Hepatocyte (in vitro differentiated cells): ENCODE results near the gene NCMAP. TPM values are rescaled to one million over a fixed set of nuclear protein-coding genes. Genes with fewer than 3 reads are reported as not detected.

ENCODE experiments used
- DNase-seq: peaks from one replicate; pipeline ENCODE4 v3.0.0-alpha.2; 2016; ENCODE audit warnings: low spot score
- H2AFZ ChIP-seq: fragments of 200-600 bp; sonication (generic); 2 replicates; pipeline ENCODE4 v1.6.0; 2016; ENCODE audit warnings: antibody characterized with exemption, mild to moderate bottlenecking
- H3K27ac ChIP-seq: fragments of 200-600 bp; sonication (generic); 2 replicates; pipeline ENCODE4 v1.5.1; 2016; ENCODE audit warnings: mild to moderate bottlenecking
- H3K27me3 ChIP-seq: fragments of 200-600 bp; sonication (generic); 2 replicates; pipeline ENCODE4 v1.6.1; 2016
- H3K36me3 ChIP-seq: fragments of 200-600 bp; sonication (generic); replicated peaks from 2 replicates; pipeline ENCODE4 v1.5.1; 2016; ENCODE audit warnings: low read depth; ENCODE audit not compliant: insufficient read depth
- H3K4me1 ChIP-seq: fragments of 200-600 bp; sonication (generic); 2 replicates; pipeline ENCODE4 v1.5.1; 2016; ENCODE audit warnings: mild to moderate bottlenecking, moderate library complexity; ENCODE audit not compliant: insufficient read depth
- H3K4me2 ChIP-seq: fragments of 200-600 bp; sonication (generic); 2 replicates; pipeline ENCODE4 v1.6.0; 2016
- H3K4me3 ChIP-seq: fragments of 200-600 bp; sonication (generic); 2 replicates; pipeline ENCODE4 v1.5.1; 2016; ENCODE audit warnings: mild to moderate bottlenecking
- H3K79me2 ChIP-seq: fragments of 200-600 bp; sonication (generic); 2 replicates; pipeline ENCODE4 v1.6.0; 2017; ENCODE audit warnings: mild to moderate bottlenecking
- H3K9me2 ChIP-seq: fragments of 200-600 bp; sonication (generic); replicated peaks from 2 replicates; pipeline ENCODE4 v1.6.0; 2017; ENCODE audit warnings: mild to moderate bottlenecking; ENCODE audit not compliant: insufficient read depth
- H3K9me3 ChIP-seq: fragments of 200-600 bp; sonication (generic); 2 replicates; pipeline ENCODE4 v1.5.1; 2016; ENCODE audit warnings: low read depth, mild to moderate bottlenecking
- H4K20me1 ChIP-seq: fragments of 200-600 bp; sonication (generic); 2 replicates; pipeline ENCODE4 v1.6.0; 2016; ENCODE audit warnings: mild to moderate bottlenecking; ENCODE audit not compliant: insufficient read depth, poor library complexity, severe bottlenecking
- EZH2 ChIP-seq: fragments of 200-600 bp; sonication (generic); IDR thresholded peaks from 2 replicates; pipeline ENCODE4 v1.6.1; 2016; ENCODE audit warnings: antibody characterized with exemption, mild to moderate bottlenecking, borderline replicate concordance
- EZH2phosphoT487 ChIP-seq: fragments of 200-600 bp; sonication (generic); IDR thresholded peaks from one replicate; pipeline ENCODE4 v1.6.1; 2018; ENCODE audit warnings: antibody characterized with exemption, mild to moderate bottlenecking, low read depth, moderate library complexity; ENCODE audit not compliant: unreplicated experiment, severe bottlenecking
- WGBS: methylation state at CpG from one replicate; pipeline ENCODE4 v1.1.6; 2016; ENCODE audit warnings: low lambda C conversion rate; ENCODE audit errors: missing lambda C conversion rate; 5-methylcytosine and 5-hydroxymethylcytosine counted together
- polyA plus RNA-seq: library from polyadenylated mRNA; unstranded; fragments of >200 nt; fragmentation: Nextera tagmentation; extraction: Ambion mirVana; gene quantifications from 2 replicates; pipeline ENCODE4 v1.2.1, GENCODE V29; 2016
- total RNA-seq: library from RNA; depleted of rRNA; stranded (reverse); fragments of >200 nt; gene quantifications from 2 replicates; pipeline ENCODE4 v1.2.3, GENCODE V29; 2014
- TF ChIP-seq, protein P1 (sequence below): fragments of 200-600 bp; sonication (generic); IDR thresholded peaks from 2 replicates; pipeline ENCODE4 v1.5.1; 2016; ENCODE audit warnings: antibody characterized with exemption, mild to moderate bottlenecking; ENCODE audit not compliant: poor library complexity

Gene NCMAP
- total and polyA plus RNA-seq, 2 experiments from 2014 or later: 3.5 to 6.3 TPM

DNA sequence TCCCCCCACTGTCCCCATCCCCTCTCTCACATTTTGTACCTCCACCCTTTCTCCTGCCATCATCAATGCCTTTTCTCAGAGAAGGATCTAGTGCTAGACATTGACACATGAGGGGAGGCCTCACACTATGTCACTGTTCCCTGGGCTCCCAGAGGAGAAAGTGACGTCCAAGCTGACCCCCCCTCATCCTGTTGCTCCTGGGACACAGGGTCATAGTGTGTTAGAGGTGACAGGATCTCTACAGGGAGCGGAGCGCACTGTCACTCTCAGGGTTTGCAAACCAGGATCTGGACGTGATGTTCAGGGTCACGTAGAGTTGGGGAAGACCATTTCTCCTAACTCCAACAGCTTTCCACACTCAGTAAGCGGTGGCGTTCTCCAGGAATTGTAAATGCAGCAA, 2.6 kb downstream of the NCMAP start:
- H4K20me1 ChIP-seq: no peaks in the 10 kb centered on the region
- no peaks in the 10 kb centered on the region for H3K79me2 ChIP-seq
- TF ChIP-seq EZH2phosphoT487 (no peak), EZH2 (no peak)
- TF ChIP-seq, protein P1, sequence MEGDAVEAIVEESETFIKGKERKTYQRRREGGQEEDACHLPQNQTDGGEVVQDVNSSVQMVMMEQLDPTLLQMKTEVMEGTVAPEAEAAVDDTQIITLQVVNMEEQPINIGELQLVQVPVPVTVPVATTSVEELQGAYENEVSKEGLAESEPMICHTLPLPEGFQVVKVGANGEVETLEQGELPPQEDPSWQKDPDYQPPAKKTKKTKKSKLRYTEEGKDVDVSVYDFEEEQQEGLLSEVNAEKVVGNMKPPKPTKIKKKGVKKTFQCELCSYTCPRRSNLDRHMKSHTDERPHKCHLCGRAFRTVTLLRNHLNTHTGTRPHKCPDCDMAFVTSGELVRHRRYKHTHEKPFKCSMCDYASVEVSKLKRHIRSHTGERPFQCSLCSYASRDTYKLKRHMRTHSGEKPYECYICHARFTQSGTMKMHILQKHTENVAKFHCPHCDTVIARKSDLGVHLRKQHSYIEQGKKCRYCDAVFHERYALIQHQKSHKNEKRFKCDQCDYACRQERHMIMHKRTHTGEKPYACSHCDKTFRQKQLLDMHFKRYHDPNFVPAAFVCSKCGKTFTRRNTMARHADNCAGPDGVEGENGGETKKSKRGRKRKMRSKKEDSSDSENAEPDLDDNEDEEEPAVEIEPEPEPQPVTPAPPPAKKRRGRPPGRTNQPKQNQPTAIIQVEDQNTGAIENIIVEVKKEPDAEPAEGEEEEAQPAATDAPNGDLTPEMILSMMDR: no peak
- H3K4me3 ChIP-seq: no peak overlapping the region
- H3K9me3 ChIP-seq: no peaks in the 10 kb centered on the region
- H3K4me1 ChIP-seq: peaks cover 9% of the 10 kb centered on the region
- no peak overlapping the region for H2AFZ ChIP-seq
- H3K9me2 ChIP-seq: no peaks in the 10 kb centered on the region
- H3K4me2 ChIP-seq: no peak overlapping the region
- no peak for DNase-seq
- H3K27me3 ChIP-seq: peaks cover 6% of the 10 kb centered on the region
- no peaks in the 10 kb centered on the region for H3K36me3 ChIP-seq
- 90% methylated on average over 7 of the region's 7 CpGs for WGBS
- H3K27ac ChIP-seq: no peak overlapping the region

DNA sequence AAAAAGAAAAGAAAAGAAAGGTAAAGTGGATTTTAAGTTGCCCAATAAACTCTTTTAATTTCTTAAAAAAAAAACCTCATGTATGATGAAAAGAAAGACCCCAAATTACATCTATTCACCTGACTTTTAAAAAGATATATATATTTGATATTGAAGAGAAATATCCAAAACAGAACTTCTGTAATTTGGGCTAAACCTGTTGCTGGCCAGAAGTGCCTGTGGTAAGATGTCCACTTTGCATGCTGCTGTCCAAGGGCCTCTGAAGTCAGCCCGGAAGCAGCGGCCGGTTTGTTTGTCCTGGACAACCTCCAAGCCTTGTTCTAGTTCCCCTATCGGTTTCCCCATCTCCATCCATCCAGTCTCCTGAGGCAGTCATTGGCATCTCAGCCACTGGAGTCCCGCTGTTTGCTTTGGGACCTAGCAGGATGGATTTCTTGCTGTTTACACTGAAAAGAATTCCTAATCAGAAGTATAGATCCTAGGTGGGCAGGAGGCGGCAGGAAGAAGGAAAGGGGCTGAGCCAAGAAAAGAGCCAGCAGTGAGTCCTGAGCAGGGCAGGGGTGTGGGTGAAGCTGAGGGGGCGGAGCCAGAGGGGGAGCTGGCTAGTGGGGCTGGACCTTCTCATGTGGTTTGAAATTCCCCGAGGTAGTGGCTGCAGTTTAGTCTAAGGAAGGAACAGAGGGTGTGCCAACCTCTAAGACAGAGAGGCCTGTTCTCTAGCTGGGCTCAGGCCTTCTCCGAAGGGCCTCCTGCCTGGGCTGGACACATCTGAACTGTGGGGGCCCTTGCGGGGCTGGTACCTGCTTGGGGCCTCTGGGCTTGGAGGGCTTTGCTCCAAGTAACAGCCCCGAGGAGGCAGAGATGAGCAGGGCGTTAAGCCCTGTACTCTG, 3.3 kb downstream of the NCMAP start:
- peaks cover 6% of the 10 kb centered on the region for H3K27me3 ChIP-seq
- no peaks in the 10 kb centered on the region for H3K9me2 ChIP-seq
- no peaks in the 10 kb centered on the region for H3K36me3 ChIP-seq
- 66% methylated on average over 12 of the region's 12 CpGs for WGBS
- no peak for DNase-seq
- no peaks in the 10 kb centered on the region for H4K20me1 ChIP-seq
- no peak overlapping the region for H3K4me2 ChIP-seq
- TF ChIP-seq EZH2 (no peak), EZH2phosphoT487 (no peak)
- TF ChIP-seq, protein P1: no peak
- H3K9me3 ChIP-seq: no peaks in the 10 kb centered on the region
- no peak overlapping the region for H3K27ac ChIP-seq
- H2AFZ ChIP-seq: no peak overlapping the region
- H3K4me1 ChIP-seq: peaks cover 9% of the 10 kb centered on the region
- no peak overlapping the region for H3K4me3 ChIP-seq
- no peaks in the 10 kb centered on the region for H3K79me2 ChIP-seq

- no peak for TF ChIP-seq EZH2phosphoT487
- TF ChIP-seq EZH2: no peak
- TF ChIP-seq, protein P1: no peak
- Histone ChIP-seq H3K9me3 (no peaks in the 10 kb centered on the region), H3K4me1 (peaks cover 4% of the 10 kb centered on the region), H3K36me3 (no peaks in the 10 kb centered on the region), H2AFZ (no peak overlapping the region), H3K79me2 (no peaks in the 10 kb centered on the region), H3K27me3 (peaks cover 6% of the 10 kb centered on the region), H3K4me2 (no peak overlapping the region), H3K27ac (no peak overlapping the region), H4K20me1 (no peaks in the 10 kb centered on the region), H3K4me3 (no peak overlapping the region), H3K9me2 (no peaks in the 10 kb centered on the region)
- DNase-seq: no peak
- 88% methylated on average over 6 of the region's 6 CpGs for WGBS
Observed at GRCh38 chr1:24560361-24560760, 4.5 kb downstream of the NCMAP start.
